PC-3 (cell line): ENCODE data around the gene STARD6. TPM values are rescaled to one million over a fixed set of nuclear protein-coding genes. Genes with fewer than 3 reads are reported as not detected.
"Not testable (repeated sequence)": the region's sequence is repeated elsewhere in the genome, so short reads cannot be mapped to it uniquely, and the experiment has no call there.

Experiments
- ATAC-seq: fragments of 200-7000 bp; cut with Tn5 transposase; 2 replicates; pipeline ENCODE4 v1.9.1; 2020; ENCODE audit warnings: mild to moderate bottlenecking, moderate library complexity
- BruUV-seq: library from RNA; stranded (reverse); fragments of 400-500 nt; replicated peaks from 2 replicates; lab custom pipeline; 2021; lab: Mats Ljungman, UMichigan
- CTCF ChIA-PET: fragments of 300-600 bp; sonication (Branson Sonifier 250); formaldehyde crosslinking; loops from one replicate; lab custom pipeline; 2022; ENCODE audit warnings: antibody characterized with exemption; lab: Charles Lee
- POLR2A ChIA-PET: fragments of 300-600 bp; sonication (Branson Sonifier 250); formaldehyde crosslinking; loops from one replicate; lab custom pipeline; 2022; ENCODE audit warnings: antibody characterized with exemption; ENCODE audit not compliant: unreplicated experiment; lab: Charles Lee
- DNase-seq: peaks from one replicate; pipeline ENCODE4 v3.0.0-alpha.2; 2015
- H2AFZ ChIP-seq: fragments of 300-600 bp; sonication (generic); 2 replicates; pipeline ENCODE4 v1.6.0; 2016; ENCODE audit warnings: antibody characterized with exemption, low read length
- H3F3A ChIP-seq: fragments of 300-600 bp; sonication (generic); one replicate; pipeline ENCODE4 v1.6.0; 2017; ENCODE audit warnings: antibody characterized with exemption, low read length, control low read depth, mild to moderate bottlenecking; ENCODE audit not compliant: unreplicated experiment
- H3K27ac ChIP-seq: fragments of 300-600 bp; sonication (generic); 2 replicates; pipeline ENCODE4 v1.5.1; 2016; ENCODE audit warnings: mild to moderate bottlenecking, low read length
- H3K27me3 ChIP-seq: fragments of 300-600 bp; sonication (generic); 2 replicates; pipeline ENCODE4 v1.6.1; 2016; ENCODE audit warnings: low read length, mixed read lengths
- H3K36me3 ChIP-seq: fragments of 300-600 bp; sonication (generic); 2 replicates; pipeline ENCODE4 v1.6.1; 2016; ENCODE audit warnings: low read depth, mixed run types, low read length, mixed read lengths
- H3K4me1 ChIP-seq: fragments of 300-600 bp; sonication (generic); 2 replicates; pipeline ENCODE4 v1.5.1; 2016; ENCODE audit warnings: low read length; ENCODE audit not compliant: insufficient read depth
- H3K4me2 ChIP-seq: fragments of 300-600 bp; sonication (generic); 2 replicates; pipeline ENCODE4 v1.6.0; 2016; ENCODE audit warnings: low read length
- H3K4me3 ChIP-seq: fragments of 300-600 bp; sonication (generic); 2 replicates; pipeline ENCODE4 v1.5.1; 2016; ENCODE audit warnings: mild to moderate bottlenecking, low read length, mixed read lengths
- H3K79me2 ChIP-seq: fragments of 300-600 bp; sonication (generic); 2 replicates; pipeline ENCODE4 v1.6.1; 2017; ENCODE audit warnings: low read length, mixed read lengths
- H3K9ac ChIP-seq: fragments of 300-600 bp; sonication (generic); 2 replicates; pipeline ENCODE4 v1.6.0; 2016; ENCODE audit warnings: mild to moderate bottlenecking, low read length
- H3K9me2 ChIP-seq: fragments of 300-600 bp; sonication (generic); replicated peaks from 2 replicates; pipeline ENCODE4 v1.6.1; 2016; ENCODE audit warnings: mixed run types, low read length, mixed read lengths
- H3K9me3 ChIP-seq: fragments of 300-600 bp; sonication (generic); 2 replicates; pipeline ENCODE4 v1.6.1; 2016; ENCODE audit warnings: low read length, mixed read lengths
- H4K20me1 ChIP-seq: fragments of 300-600 bp; sonication (generic); 2 replicates; pipeline ENCODE4 v1.6.1; 2016; ENCODE audit warnings: low read length, mixed read lengths
- CTCF ChIP-seq: fragments of 300-600 bp; sonication (generic); conservative IDR thresholded peaks from 2 replicates; pipeline ENCODE4 v1.5.1; 2017; ENCODE audit warnings: antibody characterized with exemption, low read depth, mild to moderate bottlenecking, low read length
- EZH2 ChIP-seq: fragments of 300-600 bp; sonication (generic); IDR thresholded peaks from one replicate; pipeline ENCODE4 v1.6.1; 2017; ENCODE audit warnings: antibody characterized with exemption, mild to moderate bottlenecking, low read length; ENCODE audit not compliant: unreplicated experiment
- EZH2phosphoT487 ChIP-seq: fragments of 300-600 bp; sonication (generic); IDR thresholded peaks from 2 replicates; pipeline ENCODE4 v1.6.1; 2018; ENCODE audit warnings: mild to moderate bottlenecking, antibody characterized with exemption, low read length, borderline replicate concordance
- intact Hi-C: fragments of 100-400 bp; cut with micrococcal nuclease; formaldehyde crosslinking; loops from 2 replicates; pipeline ENCODE4 v1.9.0; 2023
- total RNA-seq: library from RNA; depleted of rRNA; stranded (reverse); fragments of >200 nt; gene quantifications from 2 replicates; pipeline ENCODE4 v1.2.3, GENCODE V29; 2014

STARD6 gene
- total RNA-seq, 1 experiment from 2014 or later: not detected

GRCh38 chr18:54388203-54389142 lies 30.8 kb upstream of the STARD6 start:
- H3K79me2 ChIP-seq: no peaks in the 10 kb centered on the region
- no peaks in the 10 kb centered on the region for H3K9me2 ChIP-seq
- H3K9ac ChIP-seq: peak overlapping the region; percentile 44
- peak overlapping the region; percentile 75 for H3K4me2 ChIP-seq
- ChIA-PET POLR2A (interaction anchor here (0.6 kb wide), 1 partner anchor 31 kb away, joined by 4 read pairs; the partner anchor contains the start of genes C18orf54 and STARD6), CTCF (no interaction called here)
- H3K4me3 ChIP-seq: peak overlapping the region; percentile 40; the same call in 1 of the 2 replicates
- no peaks in the 10 kb centered on the region for H3K9me3 ChIP-seq
- no peaks in the 10 kb centered on the region for H3F3A ChIP-seq
- BruUV-seq: TSS peak; percentile 92
- peak overlapping the region; percentile 58 for H2AFZ ChIP-seq
- H4K20me1 ChIP-seq: no peaks in the 10 kb centered on the region
- H3K27me3 ChIP-seq: no peaks in the 10 kb centered on the region
- ATAC-seq: peak; percentile 95
- TF ChIP-seq CTCF: no peak
- no peak for TF ChIP-seq EZH2
- no peak for TF ChIP-seq EZH2phosphoT487
- peaks cover 30% of the 10 kb centered on the region for H3K4me1 ChIP-seq
- intact Hi-C loops: no loop called here
- H3K36me3 ChIP-seq: no peaks in the 10 kb centered on the region
- peak overlapping the region; percentile 89 for H3K27ac ChIP-seq
- DNase-seq: peak; percentile 96

- peak overlapping the region; percentile 75 for H3K4me2 ChIP-seq
- no peak overlapping the region for H3K4me3 ChIP-seq
These were observed 30.0 kb upstream of the STARD6 start for GRCh38 chr18:54387631-54388030.

GRCh38 chr18:54386800-54387495 lies 29.3 kb upstream of the STARD6 start:
- ATAC-seq, H3F3A ChIP-seq, H3K36me3 ChIP-seq, CTCF ChIA-PET, H3K9me2 ChIP-seq, POLR2A ChIA-PET, H3K4me3 ChIP-seq, H4K20me1 ChIP-seq, BruUV-seq, H3K9me3 ChIP-seq, intact Hi-C loops, H3K79me2 ChIP-seq, H3K9ac ChIP-seq, DNase-seq, H3K27me3 ChIP-seq: not testable (repeated sequence)
- Histone ChIP-seq H2AFZ (peak overlapping the region; percentile 42; the same call in 1 of the 2 replicates), H3K27ac (peak overlapping the region; percentile 89), H3K4me2 (peak overlapping the region; percentile 75; the same call in 1 of the 2 replicates), H3K4me1 (peaks cover 30% of the 10 kb centered on the region)

More at GRCh38 chr18:54387631-54388030, 30.0 kb upstream of the STARD6 start:
- peak; percentile 71 for DNase-seq
- CTCF ChIA-PET: no interaction called here
- POLR2A ChIA-PET: no interaction called here
- Histone ChIP-seq H3K4me1 (peaks cover 30% of the 10 kb centered on the region), H3K79me2 (no peaks in the 10 kb centered on the region), H2AFZ (peak overlapping the region; percentile 42), H3K27ac (peak overlapping the region; percentile 89), H3F3A (no peaks in the 10 kb centered on the region), H3K9me2 (no peaks in the 10 kb centered on the region), H4K20me1 (no peaks in the 10 kb centered on the region), H3K27me3 (no peaks in the 10 kb centered on the region), H3K9ac (peak overlapping the region; percentile 44; the same call in 1 of the 2 replicates), H3K36me3 (no peaks in the 10 kb centered on the region), H3K9me3 (no peaks in the 10 kb centered on the region)
- no peak for TF ChIP-seq EZH2phosphoT487
- TF ChIP-seq EZH2: no peak
- TF ChIP-seq CTCF: no peak
- BruUV-seq: no TSS peak
- peak; percentile 9; the same call in 1 of the 2 replicates for ATAC-seq
- intact Hi-C loops: no loop called here
